HepG2 (cell line): ENCODE data around the gene ZBTB17. TPM values are rescaled to one million over a fixed set of nuclear protein-coding genes. Genes with fewer than 3 reads are reported as not detected.
A peak's percentile ranks its signal among the peaks of the same experiment; 100 is the strongest.

Experiments
- AHR ChIP-seq: IDR thresholded peaks from 2 replicates; pipeline ENCODE4 v1.6.1; 2018; ENCODE audit warnings: missing genetic modification reagents, missing compliant biosample characterization
- ARHGAP35 ChIP-seq: sonication (generic); formaldehyde crosslinking; IDR thresholded peaks from 2 replicates; pipeline ENCODE4 v1.9.0; 2022; ENCODE audit warnings: mild to moderate bottlenecking, inconsistent platforms, moderate library complexity, missing genetic modification reagents, borderline replicate concordance
- ARNT2 ChIP-seq: sonication (generic); formaldehyde crosslinking; IDR thresholded peaks from 2 replicates; pipeline ENCODE4 v1.8.0; 2022; ENCODE audit warnings: mild to moderate bottlenecking, low read depth, missing genetic modification reagents, moderate library complexity
- KDM2A ChIP-seq: sonication (generic); formaldehyde crosslinking; IDR thresholded peaks from 2 replicates; pipeline ENCODE4 v1.4.0; 2020; ENCODE audit warnings: low read depth, missing genetic modification reagents, borderline replicate concordance
- NFYB ChIP-seq: sonication (generic); formaldehyde crosslinking; IDR thresholded peaks from 2 replicates; pipeline ENCODE4 v1.4.0; 2020; ENCODE audit warnings: missing genetic modification reagents
- PHF20 ChIP-seq: sonication (generic); formaldehyde crosslinking; IDR thresholded peaks from 2 replicates; pipeline ENCODE4 v1.5.0; 2020; ENCODE audit warnings: mild to moderate bottlenecking, missing genetic modification reagents
- RCOR2 ChIP-seq: IDR thresholded peaks from 2 replicates; pipeline ENCODE4 v1.6.1; 2016; ENCODE audit warnings: missing biosample characterization, missing genetic modification reagents
- SOX5 ChIP-seq: IDR thresholded peaks from 2 replicates; pipeline ENCODE4 v1.6.1; 2016; ENCODE audit warnings: borderline replicate concordance
- ZNF543 ChIP-seq: sonication (generic); formaldehyde crosslinking; IDR thresholded peaks from 2 replicates; pipeline ENCODE4 v1.4.0; 2020; ENCODE audit warnings: mild to moderate bottlenecking, missing genetic modification reagents
- ZNF562 ChIP-seq: sonication (generic); formaldehyde crosslinking; IDR thresholded peaks from 2 replicates; pipeline ENCODE4 v1.8.0; 2022; ENCODE audit warnings: missing genetic modification reagents, borderline replicate concordance
- ZNF615 ChIP-seq: sonication (generic); formaldehyde crosslinking; IDR thresholded peaks from 2 replicates; pipeline ENCODE4 v1.5.0; 2020; ENCODE audit warnings: mild to moderate bottlenecking, missing genetic modification reagents, borderline replicate concordance
- ZNF788 ChIP-seq: sonication (generic); formaldehyde crosslinking; IDR thresholded peaks from 2 replicates; pipeline ENCODE4 v1.5.0; 2020; ENCODE audit warnings: mild to moderate bottlenecking, missing genetic modification reagents, borderline replicate concordance
- polyA plus RNA-seq, 8 experiments: library from polyadenylated mRNA; depleted of rRNA in 3 of 8; stranded (reverse) in 7 of 8; unstranded in 1 of 8; fragments of >200 nt; fragmentation: Illumina TruSeq in 4 of 8; extraction: Trizol in 4 of 8; gene quantifications; 2 replicates each; pipeline versions ENCODE4 v1.2.1 to v1.2.3, GENCODE V29; 2011 to 2016; ENCODE audit warnings: low read depth in 4 of 8, missing spikeins in 1 of 8, mixed read lengths in 1 of 8; ENCODE audit not compliant: insufficient read depth in 1 of 8
- total RNA-seq, 5 experiments: library from RNA; depleted of rRNA; stranded (reverse); fragments of >200 nt; fragmentation: Illumina TruSeq; extraction: Trizol; gene quantifications; 2 replicates each; pipeline ENCODE4 v1.2.3, GENCODE V29; 2016; ENCODE audit warnings: low read depth in 1 of 5
- TF ChIP-seq, protein P1 (sequence below): sonication (generic); formaldehyde crosslinking; IDR thresholded peaks from 2 replicates; pipeline ENCODE4 v1.5.0; 2020; ENCODE audit warnings: mild to moderate bottlenecking, missing genetic modification reagents
- TF ChIP-seq, protein P2 (sequence below): sonication (generic); formaldehyde crosslinking; IDR thresholded peaks from 2 replicates; pipeline ENCODE4 v1.5.1; 2020; ENCODE audit warnings: missing genetic modification reagents, mild to moderate bottlenecking, borderline replicate concordance
- TF ChIP-seq, protein P3 (sequence below): sonication (generic); formaldehyde crosslinking; IDR thresholded peaks from 2 replicates; pipeline ENCODE4 v1.4.0; 2020; ENCODE audit warnings: missing genetic modification reagents, borderline replicate concordance
- TF ChIP-seq, protein P4 (sequence below): sonication (generic); formaldehyde crosslinking; IDR thresholded peaks from 2 replicates; pipeline ENCODE4 v1.8.0; 2022; ENCODE audit warnings: mild to moderate bottlenecking, missing genetic modification reagents, borderline replicate concordance
- TF ChIP-seq, protein P5 (sequence below): sonication (generic); formaldehyde crosslinking; conservative IDR thresholded peaks from 2 replicates; pipeline ENCODE4 v1.8.0; 2022; ENCODE audit warnings: low read depth, missing genetic modification reagents

Gene ZBTB17
- total and polyA plus RNA-seq, 2 of the 13 experiments (the other 11 are each of a cell fraction or from before 2014, with no cell fraction given), result 16.7 to 17.0 TPM

- TF ChIP-seq SOX5 (CRISPR knock-in tag), result no peak
- TF ChIP-seq, protein P1, sequence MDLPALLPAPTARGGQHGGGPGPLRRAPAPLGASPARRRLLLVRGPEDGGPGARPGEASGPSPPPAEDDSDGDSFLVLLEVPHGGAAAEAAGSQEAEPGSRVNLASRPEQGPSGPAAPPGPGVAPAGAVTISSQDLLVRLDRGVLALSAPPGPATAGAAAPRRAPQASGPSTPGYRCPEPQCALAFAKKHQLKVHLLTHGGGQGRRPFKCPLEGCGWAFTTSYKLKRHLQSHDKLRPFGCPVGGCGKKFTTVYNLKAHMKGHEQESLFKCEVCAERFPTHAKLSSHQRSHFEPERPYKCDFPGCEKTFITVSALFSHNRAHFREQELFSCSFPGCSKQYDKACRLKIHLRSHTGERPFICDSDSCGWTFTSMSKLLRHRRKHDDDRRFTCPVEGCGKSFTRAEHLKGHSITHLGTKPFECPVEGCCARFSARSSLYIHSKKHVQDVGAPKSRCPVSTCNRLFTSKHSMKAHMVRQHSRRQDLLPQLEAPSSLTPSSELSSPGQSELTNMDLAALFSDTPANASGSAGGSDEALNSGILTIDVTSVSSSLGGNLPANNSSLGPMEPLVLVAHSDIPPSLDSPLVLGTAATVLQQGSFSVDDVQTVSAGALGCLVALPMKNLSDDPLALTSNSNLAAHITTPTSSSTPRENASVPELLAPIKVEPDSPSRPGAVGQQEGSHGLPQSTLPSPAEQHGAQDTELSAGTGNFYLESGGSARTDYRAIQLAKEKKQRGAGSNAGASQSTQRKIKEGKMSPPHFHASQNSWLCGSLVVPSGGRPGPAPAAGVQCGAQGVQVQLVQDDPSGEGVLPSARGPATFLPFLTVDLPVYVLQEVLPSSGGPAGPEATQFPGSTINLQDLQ, result no peak
- peak; percentile 88; the same call in 1 of the 2 replicates for TF ChIP-seq ZNF788
- TF ChIP-seq, protein P2, sequence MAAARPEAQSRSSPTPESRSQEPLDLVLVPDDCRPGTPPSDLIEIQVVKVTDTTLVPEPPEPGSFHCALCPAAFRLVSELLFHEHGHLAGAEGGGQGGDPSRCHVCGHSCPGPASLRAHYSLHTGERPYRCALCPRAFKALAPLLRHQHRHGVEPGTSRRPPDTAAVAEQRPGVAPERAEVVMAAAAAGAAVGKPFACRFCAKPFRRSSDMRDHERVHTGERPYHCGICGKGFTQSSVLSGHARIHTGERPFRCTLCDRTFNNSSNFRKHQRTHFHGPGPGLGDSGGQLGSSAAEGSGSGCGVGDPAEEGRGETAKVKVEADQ (CRISPR knock-in tag), result 0 out of 2 replicates have a peak, but pooled peaks have one; percentile 42
- no peak; the same call in 1 of the 2 replicates for TF ChIP-seq PHF20
- TF ChIP-seq, protein P3, sequence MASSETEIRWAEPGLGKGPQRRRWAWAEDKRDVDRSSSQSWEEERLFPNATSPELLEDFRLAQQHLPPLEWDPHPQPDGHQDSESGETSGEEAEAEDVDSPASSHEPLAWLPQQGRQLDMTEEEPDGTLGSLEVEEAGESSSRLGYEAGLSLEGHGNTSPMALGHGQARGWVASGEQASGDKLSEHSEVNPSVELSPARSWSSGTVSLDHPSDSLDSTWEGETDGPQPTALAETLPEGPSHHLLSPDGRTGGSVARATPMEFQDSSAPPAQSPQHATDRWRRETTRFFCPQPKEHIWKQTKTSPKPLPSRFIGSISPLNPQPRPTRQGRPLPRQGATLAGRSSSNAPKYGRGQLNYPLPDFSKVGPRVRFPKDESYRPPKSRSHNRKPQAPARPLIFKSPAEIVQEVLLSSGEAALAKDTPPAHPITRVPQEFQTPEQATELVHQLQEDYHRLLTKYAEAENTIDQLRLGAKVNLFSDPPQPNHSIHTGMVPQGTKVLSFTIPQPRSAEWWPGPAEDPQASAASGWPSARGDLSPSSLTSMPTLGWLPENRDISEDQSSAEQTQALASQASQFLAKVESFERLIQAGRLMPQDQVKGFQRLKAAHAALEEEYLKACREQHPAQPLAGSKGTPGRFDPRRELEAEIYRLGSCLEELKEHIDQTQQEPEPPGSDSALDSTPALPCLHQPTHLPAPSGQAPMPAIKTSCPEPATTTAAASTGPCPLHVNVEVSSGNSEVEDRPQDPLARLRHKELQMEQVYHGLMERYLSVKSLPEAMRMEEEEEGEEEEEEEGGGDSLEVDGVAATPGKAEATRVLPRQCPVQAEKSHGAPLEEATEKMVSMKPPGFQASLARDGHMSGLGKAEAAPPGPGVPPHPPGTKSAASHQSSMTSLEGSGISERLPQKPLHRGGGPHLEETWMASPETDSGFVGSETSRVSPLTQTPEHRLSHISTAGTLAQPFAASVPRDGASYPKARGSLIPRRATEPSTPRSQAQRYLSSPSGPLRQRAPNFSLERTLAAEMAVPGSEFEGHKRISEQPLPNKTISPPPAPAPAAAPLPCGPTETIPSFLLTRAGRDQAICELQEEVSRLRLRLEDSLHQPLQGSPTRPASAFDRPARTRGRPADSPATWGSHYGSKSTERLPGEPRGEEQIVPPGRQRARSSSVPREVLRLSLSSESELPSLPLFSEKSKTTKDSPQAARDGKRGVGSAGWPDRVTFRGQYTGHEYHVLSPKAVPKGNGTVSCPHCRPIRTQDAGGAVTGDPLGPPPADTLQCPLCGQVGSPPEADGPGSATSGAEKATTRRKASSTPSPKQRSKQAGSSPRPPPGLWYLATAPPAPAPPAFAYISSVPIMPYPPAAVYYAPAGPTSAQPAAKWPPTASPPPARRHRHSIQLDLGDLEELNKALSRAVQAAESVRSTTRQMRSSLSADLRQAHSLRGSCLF, result no peak
- TF ChIP-seq, protein P4, sequence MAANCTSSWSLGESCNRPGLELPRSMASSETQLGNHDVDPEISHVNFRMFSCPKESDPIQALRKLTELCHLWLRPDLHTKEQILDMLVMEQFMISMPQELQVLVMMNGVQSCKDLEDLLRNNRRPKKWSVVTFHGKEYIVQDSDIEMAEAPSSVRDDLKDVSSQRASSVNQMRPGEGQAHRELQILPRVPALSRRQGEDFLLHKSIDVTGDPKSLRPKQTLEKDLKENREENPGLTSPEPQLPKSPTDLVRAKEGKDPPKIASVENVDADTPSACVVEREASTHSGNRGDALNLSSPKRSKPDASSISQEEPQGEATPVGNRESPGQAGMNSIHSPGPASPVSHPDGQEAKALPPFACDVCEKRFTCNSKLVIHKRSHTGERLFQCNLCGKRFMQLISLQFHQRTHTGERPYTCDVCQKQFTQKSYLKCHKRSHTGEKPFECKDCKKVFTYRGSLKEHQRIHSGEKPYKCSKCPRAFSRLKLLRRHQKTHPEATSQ (CRISPR knock-in tag), result no peak
- TF ChIP-seq ARNT2 (CRISPR knock-in tag), result no peak
- no peak; the same call in 1 of the 2 replicates for TF ChIP-seq ARHGAP35 (CRISPR knock-in tag)
- TF ChIP-seq ZNF543 (CRISPR knock-in tag), result no peak
- TF ChIP-seq RCOR2 (CRISPR knock-in tag), result 0 out of 2 replicates have a peak, but pooled peaks have one; percentile 28
- TF ChIP-seq KDM2A (CRISPR knock-in tag), result peak; percentile 60; the same call in 1 of the 2 replicates
- no peak for TF ChIP-seq NFYB (CRISPR knock-in tag)
- TF ChIP-seq AHR (CRISPR knock-in tag), result no peak
- TF ChIP-seq, protein P5, sequence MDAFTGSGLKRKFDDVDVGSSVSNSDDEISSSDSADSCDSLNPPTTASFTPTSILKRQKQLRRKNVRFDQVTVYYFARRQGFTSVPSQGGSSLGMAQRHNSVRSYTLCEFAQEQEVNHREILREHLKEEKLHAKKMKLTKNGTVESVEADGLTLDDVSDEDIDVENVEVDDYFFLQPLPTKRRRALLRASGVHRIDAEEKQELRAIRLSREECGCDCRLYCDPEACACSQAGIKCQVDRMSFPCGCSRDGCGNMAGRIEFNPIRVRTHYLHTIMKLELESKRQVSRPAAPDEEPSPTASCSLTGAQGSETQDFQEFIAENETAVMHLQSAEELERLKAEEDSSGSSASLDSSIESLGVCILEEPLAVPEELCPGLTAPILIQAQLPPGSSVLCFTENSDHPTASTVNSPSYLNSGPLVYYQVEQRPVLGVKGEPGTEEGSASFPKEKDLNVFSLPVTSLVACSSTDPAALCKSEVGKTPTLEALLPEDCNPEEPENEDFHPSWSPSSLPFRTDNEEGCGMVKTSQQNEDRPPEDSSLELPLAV (CRISPR knock-in tag), result no peak
- TF ChIP-seq ZNF615 (CRISPR knock-in tag), result no peak
- no peak for TF ChIP-seq ZNF562
Observed at GRCh38 chr1:15994590-15995351, 18.9 kb upstream of the ZBTB17 start (continued).
